HCT116 (cell line): Measurements from ENCODE around the gene PPTC7.

Experiments
- CBX3 ChIP-seq: IDR thresholded peaks from 2 replicates; pipeline ENCODE4 v1.6.1; 2012; ENCODE audit warnings: low read depth
- CEBPB ChIP-seq: IDR thresholded peaks from 2 replicates; pipeline ENCODE4 v1.6.1; 2012; ENCODE audit warnings: low read depth
- CTCF ChIP-seq, 3 experiments: fragments of 200-600 bp in 1 of 3; sonication (generic) in 1 of 3; IDR thresholded peaks in 2 of 3; conservative IDR thresholded peaks in 1 of 3; 2 replicates each; pipeline ENCODE4 v1.5.1; 2012 to 2017; ENCODE audit warnings: low read depth in 2 of 3, low read length in 2 of 3, antibody characterized with exemption in 1 of 3, borderline replicate concordance in 1 of 3, control low read depth in 1 of 3, mild to moderate bottlenecking in 1 of 3, mixed read lengths in 1 of 3, mixed run types in 1 of 3, moderate library complexity in 1 of 3; ENCODE audit not compliant: insufficient read depth in 1 of 3
- EZH2 ChIP-seq: fragments of 200-600 bp; sonication (generic); IDR thresholded peaks from 2 replicates; pipeline ENCODE4 v1.6.1; 2017; ENCODE audit warnings: antibody characterized with exemption, mixed run types
- JUND ChIP-seq: IDR thresholded peaks from 2 replicates; pipeline ENCODE4 v1.6.1; 2012
- MAX ChIP-seq: IDR thresholded peaks from 2 replicates; pipeline ENCODE4 v1.6.1; 2012
- POLR2A ChIP-seq: IDR thresholded peaks from 2 replicates; pipeline ENCODE4 v1.7.0; 2011; ENCODE audit warnings: borderline replicate concordance; ENCODE audit not compliant: insufficient read depth, insufficient read length; ENCODE audit errors: extremely low read depth
- POLR2AphosphoS5 ChIP-seq: IDR thresholded peaks from 2 replicates; pipeline ENCODE4 v1.6.1; 2011; ENCODE audit warnings: mild to moderate bottlenecking, low read depth, low read length, moderate library complexity
- RAD21 ChIP-seq: IDR thresholded peaks from 2 replicates; pipeline ENCODE4 v1.6.1; 2012; ENCODE audit warnings: low read depth, mild to moderate bottlenecking
- REST ChIP-seq: IDR thresholded peaks from 2 replicates; pipeline ENCODE4 v1.6.1; 2012; ENCODE audit warnings: low read depth
- SIN3A ChIP-seq: IDR thresholded peaks from 2 replicates; pipeline ENCODE4 v1.6.1; 2012; ENCODE audit warnings: low read depth
- SP1 ChIP-seq: IDR thresholded peaks from 2 replicates; pipeline ENCODE4 v1.6.1; 2012; ENCODE audit warnings: low read depth
- TCF7L2 ChIP-seq: IDR thresholded peaks from 2 replicates; pipeline ENCODE4 v1.7.0; 2011; ENCODE audit warnings: borderline replicate concordance, inconsistent platforms; ENCODE audit not compliant: insufficient read depth, insufficient read length; ENCODE audit errors: extremely low read depth

- no peak for TF ChIP-seq EZH2
- TF ChIP-seq REST, result no peak
- TF ChIP-seq CTCF (IDR thresholded peaks at IDR 0.05 in 2 of 3, conservative IDR thresholded peaks at IDR 0.05 in 1 of 3; ENCODE audit: borderline replicate concordance in 1 of 3, insufficient read depth in 1 of 3, low read depth in 2 of 3, low read length in 2 of 3), result no peak
- no peak for TF ChIP-seq CEBPB
- TF ChIP-seq RAD21, result no peak
- TF ChIP-seq JUND, result no peak
- TF ChIP-seq POLR2A, result no peak
- TF ChIP-seq TCF7L2, result no peak
- TF ChIP-seq CBX3, result no peak
- TF ChIP-seq MAX, result no peak
- no peak for TF ChIP-seq POLR2AphosphoS5
- no peak for TF ChIP-seq SP1
- TF ChIP-seq SIN3A, result no peak
Measured at GRCh38 chr12:110590059-110590458, 6.9 kb upstream of the PPTC7 start.
